Measurements from ENCODE around the gene NSRP1.
A peak's percentile ranks its signal among the peaks of the same experiment; 100 is the strongest.
"Not testable (repeated sequence)": the region's sequence is repeated elsewhere in the genome, so short reads cannot be mapped to it uniquely, and the experiment has no call there.

The NSRP1 gene

GRCh38 chr17:30200106-30200505 is 83.5 kb downstream of the NSRP1 start:
- no peak overlapping the region for H3K4me3 ChIP-seq (ENCODE audit: low read depth, low read length)
- TF ChIP-seq CTCF (IDR thresholded peaks at IDR 0.05; ENCODE audit: borderline replicate concordance, insufficient read depth, low read depth, low read length) = no peak

GRCh38 chr17:30200656-30201055 is 84.0 kb downstream of the NSRP1 start:
- H3K4me3 ChIP-seq (ENCODE audit: low read depth, low read length) = not testable (repeated sequence)

- peak; percentile 34; the same call in 1 of the 2 replicates for TF ChIP-seq CTCF (IDR thresholded peaks at IDR 0.05; ENCODE audit: borderline replicate concordance, insufficient read depth, low read depth, low read length)
- H3K4me3 ChIP-seq (ENCODE audit: low read depth, low read length) = no peak overlapping the region
These were observed 86.9 kb downstream of the NSRP1 start for GRCh38 chr17:30203471-30203981.

DNA sequence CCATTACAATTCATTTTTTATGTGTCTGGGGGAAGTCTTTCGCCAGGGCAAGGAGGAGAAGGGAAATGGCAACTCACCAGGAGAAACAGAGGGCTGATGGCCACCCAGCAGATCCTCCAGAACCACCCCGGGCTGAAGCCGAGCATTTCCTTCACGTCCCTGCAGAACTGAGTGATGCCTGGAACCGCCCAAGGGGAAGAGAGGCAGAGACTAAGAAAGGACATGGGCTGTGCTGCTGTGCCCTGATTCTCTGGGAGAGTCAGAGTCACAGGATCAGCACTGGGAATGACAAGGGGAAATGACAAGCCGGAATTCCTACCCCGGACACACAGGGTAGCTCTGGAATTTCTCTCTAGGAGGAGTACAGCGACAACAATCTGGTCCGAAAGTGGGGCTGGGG is 91.0 kb downstream of the NSRP1 start:
- no peak for TF ChIP-seq CTCF (IDR thresholded peaks at IDR 0.05; ENCODE audit: borderline replicate concordance, insufficient read depth, low read depth, low read length)
- H3K4me3 ChIP-seq (ENCODE audit: low read depth, low read length) = no peak overlapping the region

DNA sequence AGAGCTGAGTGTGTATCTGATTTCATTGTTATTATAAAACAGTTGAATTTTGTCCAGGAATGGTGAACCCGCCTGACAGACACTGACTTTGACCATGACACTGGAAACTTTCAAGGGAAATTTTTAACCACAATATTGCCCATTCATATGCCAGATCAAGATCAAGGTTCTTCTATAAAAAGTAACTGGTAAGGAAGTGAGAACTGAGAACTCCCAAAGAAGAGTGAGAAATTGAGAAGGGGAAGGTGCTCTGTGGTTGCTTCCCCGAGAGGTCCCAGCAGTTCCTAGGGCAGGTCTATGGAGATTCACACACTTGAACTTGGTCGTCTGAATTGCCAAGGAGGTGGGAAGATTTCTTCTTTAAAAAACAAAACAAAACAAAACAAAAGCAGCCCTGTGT is 91.6 kb downstream of the NSRP1 start:
- no peak overlapping the region for H3K4me3 ChIP-seq (ENCODE audit: low read depth, low read length)
- TF ChIP-seq CTCF (IDR thresholded peaks at IDR 0.05; ENCODE audit: borderline replicate concordance, insufficient read depth, low read depth, low read length) = no peak

GRCh38 chr17:30209930-30210329 is 93.3 kb downstream of the NSRP1 start:
- TF ChIP-seq CTCF (IDR thresholded peaks at IDR 0.05; ENCODE audit: borderline replicate concordance, insufficient read depth, low read depth, low read length) = no peak
- no peak overlapping the region for H3K4me3 ChIP-seq (ENCODE audit: low read depth, low read length)

GRCh38 chr17:30210366-30210765 is 93.8 kb downstream of the NSRP1 start:
- TF ChIP-seq CTCF (IDR thresholded peaks at IDR 0.05; ENCODE audit: borderline replicate concordance, insufficient read depth, low read depth, low read length) = no peak

GRCh38 chr17:30210901-30211300 is 94.3 kb downstream of the NSRP1 start:
- no peak overlapping the region for H3K4me3 ChIP-seq (ENCODE audit: low read depth, low read length)
- no peak for TF ChIP-seq CTCF (IDR thresholded peaks at IDR 0.05; ENCODE audit: borderline replicate concordance, insufficient read depth, low read depth, low read length)

More at GRCh38 chr17:30210366-30210765, 93.8 kb downstream of the NSRP1 start:
- no peak overlapping the region for H3K4me3 ChIP-seq (ENCODE audit: low read depth, low read length)

Measured in GM12875 (cell line).